HG02678 (cell line): ENCODE results near the gene GSTK1.
"Not testable (repeated sequence)": the region's sequence is repeated elsewhere in the genome, so short reads cannot be mapped to it uniquely, and the experiment has no call there.

Experiments
- ATAC-seq: cut with Tn5 transposase; IDR thresholded peaks from one replicate; pipeline ENCODE4 v1.9.1; 2021; ENCODE audit warnings: mild to moderate bottlenecking, moderate library complexity; ENCODE audit not compliant: unreplicated experiment

GSTK1 gene

GRCh38 chr7:143263266-143264195, at the start of gene GSTK1:
Gene GSTK1, plus strand, starts transcription at chr7:143263441. Its CDS starts 73 bp downstream, at chr7:143263514.
- ATAC-seq = peak; percentile 98

GRCh38 chr7:143213478-143213877, 49.8 kb upstream of the GSTK1 start:
- not testable (repeated sequence) for ATAC-seq

- peak; percentile 89 for ATAC-seq
These were observed 48.2 kb upstream of the GSTK1 start for GRCh38 chr7:143214789-143215679.

- no peak for ATAC-seq
These were observed 47.1 kb upstream of the GSTK1 start for GRCh38 chr7:143216151-143216550.

DNA sequence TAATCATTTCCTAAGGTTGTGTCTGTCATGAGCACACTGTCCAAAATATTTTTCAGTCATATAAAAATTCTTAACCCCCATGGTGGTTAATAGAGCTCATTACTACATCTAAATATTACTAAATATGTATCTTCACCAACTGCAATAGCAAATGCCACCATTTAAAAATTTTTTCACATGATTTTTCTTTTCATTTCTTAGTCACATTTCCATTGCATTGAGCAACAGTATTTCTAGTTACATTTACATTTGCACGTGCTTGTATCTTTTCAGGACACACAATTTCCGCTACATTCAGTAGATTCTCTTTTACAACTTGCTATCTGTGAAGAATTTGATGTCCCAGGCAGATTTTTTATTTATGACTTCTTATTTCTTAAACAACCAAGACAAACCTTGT, 46.6 kb upstream of the GSTK1 start:
- ATAC-seq = no peak

- no peak for ATAC-seq
These were observed 45.4 kb upstream of the GSTK1 start for GRCh38 chr7:143217806-143218205.

DNA sequence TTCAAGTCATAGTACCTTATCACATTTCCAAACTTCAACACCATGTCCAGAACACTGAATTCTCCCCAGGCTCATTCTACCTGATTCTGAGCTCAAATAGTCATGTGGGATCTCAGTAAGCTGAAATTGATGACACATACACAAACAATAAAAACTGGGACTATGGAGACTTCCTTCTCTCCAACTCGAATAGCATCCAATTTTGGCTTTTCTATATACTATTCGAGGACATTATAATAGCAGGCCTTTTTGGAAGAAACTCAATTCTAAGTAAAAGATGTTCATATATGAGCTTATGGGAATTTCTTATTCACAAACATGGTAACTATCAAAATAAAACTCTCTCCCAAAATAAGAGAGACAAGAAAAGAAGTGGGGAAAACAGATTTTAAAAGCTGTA, 42.0 kb upstream of the GSTK1 start:
- no peak for ATAC-seq

GRCh38 chr7:143221737-143222136, 41.5 kb upstream of the GSTK1 start, which contains the start of gene TAS2R40:
Gene TAS2R40, plus strand, starts transcription at chr7:143222037. Its CDS starts 42 bp downstream, at chr7:143222079.
- no peak for ATAC-seq

GRCh38 chr7:143222782-143223181, 40.5 kb upstream of the GSTK1 start:
- ATAC-seq = no peak

DNA sequence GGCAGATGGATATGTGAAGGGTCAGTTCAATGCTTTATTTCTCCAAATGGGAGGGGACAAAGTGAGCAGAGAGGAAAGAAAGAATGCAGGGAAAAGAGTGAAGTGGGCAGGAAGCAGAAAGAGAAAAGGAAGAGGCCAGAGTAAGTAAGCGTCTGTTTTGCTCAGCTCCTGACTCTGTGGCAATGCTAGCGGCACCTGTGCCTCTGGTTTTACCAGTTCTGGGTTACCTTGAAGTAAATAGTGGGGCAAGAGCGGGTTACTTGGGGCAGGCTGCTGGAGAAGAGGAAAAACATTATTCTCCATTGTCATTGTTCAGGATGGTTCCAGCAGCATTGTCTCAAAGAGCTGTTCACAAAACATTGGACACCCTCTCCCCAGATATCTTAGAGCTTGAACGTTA, 39.5 kb upstream of the GSTK1 start:
- no peak for ATAC-seq

GRCh38 chr7:143225047-143225446, 38.2 kb upstream of the GSTK1 start:
- no peak for ATAC-seq

DNA sequence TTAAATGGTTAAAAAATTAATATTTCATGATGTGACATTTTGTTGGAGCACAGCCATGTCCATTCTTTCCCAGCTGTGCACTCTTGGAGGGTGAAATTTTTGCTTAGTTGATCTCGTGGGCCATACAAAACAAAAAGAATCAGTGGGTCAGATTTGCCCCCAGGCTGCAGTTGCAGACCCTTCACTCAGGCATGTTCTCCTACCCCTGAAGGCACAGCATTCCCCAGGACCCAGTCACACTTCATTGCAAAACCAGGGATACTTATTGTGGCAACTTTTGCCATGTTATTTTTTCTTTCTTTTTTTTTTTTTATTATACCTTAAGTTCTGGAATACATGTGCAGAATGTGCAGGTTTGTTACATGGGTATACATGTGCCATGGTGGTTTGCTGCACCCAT, 35.4 kb upstream of the GSTK1 start:
- no peak for ATAC-seq

DNA sequence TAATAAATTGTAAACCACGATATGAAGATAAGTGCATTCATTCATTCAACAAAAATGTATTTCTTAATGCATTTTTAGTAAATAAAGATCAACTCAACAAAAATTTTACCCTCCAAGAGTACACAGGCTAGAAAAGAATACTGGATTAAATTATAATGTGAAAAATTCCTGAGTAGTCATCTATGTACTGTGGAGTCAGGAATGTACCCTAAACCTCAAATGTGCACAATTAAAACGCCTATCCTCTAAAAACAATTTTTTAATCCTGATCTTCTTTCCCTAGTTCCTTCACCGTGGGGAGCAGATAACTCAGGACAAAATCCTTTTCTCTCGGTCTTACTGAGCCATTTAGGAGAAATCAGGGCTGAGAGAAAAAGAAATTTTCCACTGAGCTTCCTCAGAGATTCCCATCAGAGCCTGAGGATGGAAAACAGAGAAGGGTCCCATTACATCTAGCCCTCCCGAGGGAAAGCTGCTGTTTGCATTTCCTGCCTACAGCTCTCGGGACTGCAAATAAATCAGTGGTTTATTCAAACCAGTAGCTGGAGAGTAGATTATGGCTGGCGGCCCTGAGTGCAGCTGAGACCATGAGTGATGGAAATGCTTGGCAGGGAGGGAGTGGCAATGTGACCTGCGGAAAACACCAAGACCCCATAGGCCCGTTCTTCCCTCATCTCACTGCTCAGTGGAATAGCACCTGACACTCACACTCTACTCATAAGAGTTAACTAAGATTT, 34.0 kb upstream of the GSTK1 start:
- no peak for ATAC-seq

DNA sequence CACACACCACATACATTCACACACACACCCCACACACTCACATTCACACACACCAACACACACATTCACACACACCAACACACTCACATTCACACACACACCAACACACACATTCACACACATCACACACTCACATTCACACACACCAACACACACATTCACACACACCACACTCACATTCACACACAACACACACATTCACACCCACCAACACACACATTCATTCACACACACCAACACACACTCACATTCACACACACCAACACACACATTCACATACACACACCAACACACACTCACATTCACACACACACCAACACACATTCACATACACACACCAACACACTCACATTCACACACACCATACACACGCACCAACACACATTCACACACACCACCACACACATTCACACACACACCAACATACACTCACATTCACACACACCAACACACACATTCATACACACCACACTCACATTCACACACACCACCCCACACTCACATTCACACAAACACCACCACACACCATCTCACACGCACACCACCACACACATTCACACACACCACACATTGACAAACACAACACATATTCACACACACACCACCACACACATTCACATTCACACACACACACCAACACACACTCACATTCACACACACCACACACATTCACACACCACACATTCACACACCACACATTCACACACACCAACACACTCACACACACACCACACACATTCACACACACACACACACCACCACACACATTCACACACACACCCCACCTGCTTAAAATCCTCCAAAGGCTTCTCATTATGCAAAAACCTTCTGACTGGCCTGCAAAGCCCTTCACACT, 32.4 kb upstream of the GSTK1 start:
- no peak for ATAC-seq

GRCh38 chr7:143233816-143234532, 29.3 kb upstream of the GSTK1 start:
- ATAC-seq = no peak

DNA sequence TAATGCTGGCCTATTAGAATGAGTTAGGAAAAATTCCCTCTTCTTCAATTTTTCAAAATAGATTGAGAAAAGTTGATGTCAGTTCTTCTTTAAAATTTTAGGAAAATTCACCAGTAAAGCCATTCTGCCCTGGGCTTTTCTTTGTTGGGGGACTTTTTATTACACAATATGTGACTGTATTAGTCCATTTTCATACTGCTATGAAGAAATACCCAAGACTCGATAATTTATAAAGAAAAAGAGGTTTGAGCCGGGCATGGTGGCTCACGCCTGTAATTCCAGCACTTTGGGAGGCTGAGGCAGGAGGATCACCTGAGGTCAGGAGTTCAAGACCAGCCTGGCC, 28.7 kb upstream of the GSTK1 start:
- no peak for ATAC-seq

- no peak for ATAC-seq
These were observed 27.7 kb upstream of the GSTK1 start for GRCh38 chr7:143235561-143235960.

DNA sequence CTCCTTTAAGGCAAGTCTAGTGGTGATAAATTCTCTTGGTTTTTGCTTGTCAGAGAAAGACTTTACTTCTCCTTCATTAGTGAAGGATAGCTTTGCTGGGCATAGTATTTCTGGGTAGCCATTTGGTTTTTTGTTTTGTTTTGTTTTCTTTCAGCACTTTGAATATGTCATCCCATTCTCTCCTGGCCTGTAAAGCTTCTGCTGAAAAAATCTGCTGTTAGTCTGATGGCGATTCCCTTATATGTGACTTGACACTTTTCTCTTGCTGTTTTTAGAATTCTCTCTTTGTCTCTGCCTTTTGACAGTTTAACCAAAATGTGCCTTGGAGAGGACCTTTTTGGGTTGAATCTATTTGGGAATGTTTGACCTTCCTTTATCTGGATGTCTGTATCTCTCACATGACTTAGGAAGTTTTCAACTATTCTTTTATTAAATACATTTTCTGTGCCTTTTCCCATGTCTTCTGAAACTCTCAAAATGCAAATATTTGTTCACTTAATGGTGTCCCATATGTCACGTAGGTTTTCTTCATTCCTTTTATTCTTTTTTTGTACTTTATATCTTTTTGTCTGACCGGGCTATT, 26.7 kb upstream of the GSTK1 start:
- no peak for ATAC-seq

DNA sequence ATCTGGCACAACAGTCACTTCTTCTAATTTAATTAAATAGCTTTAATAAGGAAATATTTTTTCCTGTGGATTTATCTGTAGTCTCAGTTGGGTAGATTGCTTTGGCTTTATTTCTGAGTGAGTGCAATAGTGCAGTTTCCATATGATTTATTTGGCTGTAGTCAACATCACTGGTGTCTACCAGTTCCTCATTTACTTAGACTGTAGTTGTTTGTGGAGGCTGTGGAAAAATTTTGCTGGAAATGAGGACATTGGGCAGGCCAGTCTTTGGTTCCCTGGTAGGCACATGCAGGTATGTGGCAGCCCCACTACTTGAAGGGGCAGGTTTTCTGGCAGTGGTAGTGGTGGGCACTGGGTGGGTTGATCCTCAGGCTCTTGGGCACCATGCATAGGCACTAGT, 25.9 kb upstream of the GSTK1 start:
- ATAC-seq = no peak
